OCI-LY3 (cell line): ENCODE results near the gene DPYD.

Source experiments
- EZH2phosphoT487 ChIP-seq: fragments of 200-600 bp; shearing (Covaris generic); IDR thresholded peaks from 2 replicates; pipeline ENCODE4 v1.6.1; 2018; ENCODE audit warnings: antibody characterized with exemption, mixed run types, low read depth
- TF ChIP-seq, protein P1 (sequence below): fragments of 200-600, 300-600 bp; sonication (generic); IDR thresholded peaks from 2 replicates; pipeline ENCODE4 v1.5.1; 2014; ENCODE audit warnings: antibody characterized with exemption, low read length, low read depth

DNA sequence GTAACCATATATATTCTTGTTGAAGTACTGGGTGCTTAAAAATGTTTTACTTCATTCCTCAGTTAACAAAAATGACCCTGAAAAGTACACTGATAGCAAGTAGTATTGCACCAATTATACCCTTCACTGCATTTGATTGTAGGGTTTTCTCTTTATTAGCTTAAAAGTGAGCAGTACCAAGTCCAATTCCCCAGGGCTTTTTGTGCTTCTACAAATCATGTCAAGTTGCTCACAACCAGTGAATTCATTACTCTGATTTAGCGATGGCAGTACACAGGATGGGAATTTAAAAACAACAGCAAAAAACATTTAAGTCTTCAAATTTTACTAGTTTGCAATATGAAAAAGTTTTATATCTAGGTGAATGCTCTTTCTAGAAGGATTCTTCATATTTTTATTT is 762.8 kb downstream of the DPYD start:
- TF ChIP-seq, protein P1, sequence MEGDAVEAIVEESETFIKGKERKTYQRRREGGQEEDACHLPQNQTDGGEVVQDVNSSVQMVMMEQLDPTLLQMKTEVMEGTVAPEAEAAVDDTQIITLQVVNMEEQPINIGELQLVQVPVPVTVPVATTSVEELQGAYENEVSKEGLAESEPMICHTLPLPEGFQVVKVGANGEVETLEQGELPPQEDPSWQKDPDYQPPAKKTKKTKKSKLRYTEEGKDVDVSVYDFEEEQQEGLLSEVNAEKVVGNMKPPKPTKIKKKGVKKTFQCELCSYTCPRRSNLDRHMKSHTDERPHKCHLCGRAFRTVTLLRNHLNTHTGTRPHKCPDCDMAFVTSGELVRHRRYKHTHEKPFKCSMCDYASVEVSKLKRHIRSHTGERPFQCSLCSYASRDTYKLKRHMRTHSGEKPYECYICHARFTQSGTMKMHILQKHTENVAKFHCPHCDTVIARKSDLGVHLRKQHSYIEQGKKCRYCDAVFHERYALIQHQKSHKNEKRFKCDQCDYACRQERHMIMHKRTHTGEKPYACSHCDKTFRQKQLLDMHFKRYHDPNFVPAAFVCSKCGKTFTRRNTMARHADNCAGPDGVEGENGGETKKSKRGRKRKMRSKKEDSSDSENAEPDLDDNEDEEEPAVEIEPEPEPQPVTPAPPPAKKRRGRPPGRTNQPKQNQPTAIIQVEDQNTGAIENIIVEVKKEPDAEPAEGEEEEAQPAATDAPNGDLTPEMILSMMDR = no peak
- no peak for TF ChIP-seq EZH2phosphoT487
